Sigmoid colon (tissue), 4 donors: ENCODE measurements around the gene SH3PXD2B.

Source experiments
- CTCF ChIP-seq, 4 experiments: fragments of 450-650 bp in 3 of 4; fragments of 200-600 bp in 1 of 4; IDR thresholded peaks; one replicate each; pipeline ENCODE4 v1.5.1; 2016 to 2019; ENCODE audit warnings: antibody characterized with exemption in 4 of 4, mild to moderate bottlenecking in 3 of 4, moderate library complexity in 2 of 4
- EP300 ChIP-seq, 4 donors: sonication (generic); formaldehyde crosslinking; IDR thresholded peaks; one replicate each; pipeline ENCODE4 v1.6.1; 2017; ENCODE audit warnings: antibody characterized with exemption in 4 of 4
- POLR2A ChIP-seq, 2 donors: fragments of 450-650 bp; IDR thresholded peaks; one replicate each; pipeline ENCODE4 v1.6.1; 2016; ENCODE audit warnings: antibody characterized with exemption in 2 of 2, mild to moderate bottlenecking in 2 of 2, moderate library complexity in 2 of 2

DNA sequence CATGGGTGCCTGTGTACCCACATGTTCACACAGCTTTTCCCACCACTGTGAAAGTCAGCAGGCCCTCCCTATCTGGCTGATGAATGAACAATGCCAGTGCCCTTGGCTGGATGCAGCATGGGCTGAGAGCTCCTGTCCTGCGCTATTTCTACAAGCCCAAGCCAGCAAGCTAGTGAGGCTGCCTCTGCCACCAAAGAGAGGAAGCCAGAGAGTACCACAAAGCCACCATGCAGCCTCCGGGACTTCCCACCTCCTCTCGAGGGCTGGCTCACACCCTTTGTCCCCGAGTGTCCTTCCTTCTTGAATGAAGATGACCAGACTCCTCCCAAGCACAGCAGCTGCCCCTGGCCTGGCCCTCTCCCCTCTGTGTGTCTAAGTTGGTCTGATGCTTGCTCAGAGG lies 76.5 kb downstream of the SH3PXD2B start:
- TF ChIP-seq CTCF (IDR thresholded peaks at IDR 0.05) (no peak), EP300 (IDR thresholded peaks at IDR 0.05) (no peak), POLR2A (IDR thresholded peaks at IDR 0.05) (no peak)
